HG02763 (cell line): ENCODE measurements around the gene ANGPTL8.

Source experiments
- ATAC-seq: cut with Tn5 transposase; IDR thresholded peaks from one replicate; pipeline ENCODE4 v1.9.1; 2021; ENCODE audit warnings: mild to moderate bottlenecking, moderate library complexity; ENCODE audit not compliant: unreplicated experiment

The ANGPTL8 gene

DNA sequence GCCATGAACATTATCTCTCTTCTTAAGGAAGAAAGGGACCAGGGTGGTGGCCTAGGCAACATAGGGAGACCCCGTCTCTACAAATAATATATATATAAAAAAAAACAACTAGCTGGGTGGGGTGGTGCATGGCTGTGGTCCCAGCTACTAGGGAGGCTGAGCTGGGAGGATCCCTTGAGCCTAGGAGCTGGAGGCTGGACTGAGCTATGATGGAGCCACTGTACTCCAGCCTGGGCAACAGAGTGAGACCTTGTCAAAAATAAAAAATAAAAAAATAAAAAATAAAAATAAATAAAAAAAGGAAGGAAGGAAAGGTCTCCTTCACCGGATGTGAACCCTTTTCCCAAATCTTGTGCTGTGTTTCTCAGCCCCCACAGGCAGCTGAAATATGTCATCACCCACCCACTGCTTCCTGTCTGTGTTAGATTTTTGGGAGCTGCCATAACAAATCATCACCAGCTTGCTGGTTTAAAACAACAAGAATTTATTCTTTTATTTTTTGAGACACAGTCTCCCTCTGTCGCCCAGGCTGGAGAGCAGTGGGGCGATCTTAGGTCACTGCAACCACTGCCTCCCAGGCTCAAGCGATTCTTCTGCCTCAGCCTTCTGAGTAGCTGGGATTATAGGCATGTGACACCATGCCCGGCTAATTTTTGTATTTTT, 47.0 kb downstream of the ANGPTL8 start:
- ATAC-seq, result no peak

DNA sequence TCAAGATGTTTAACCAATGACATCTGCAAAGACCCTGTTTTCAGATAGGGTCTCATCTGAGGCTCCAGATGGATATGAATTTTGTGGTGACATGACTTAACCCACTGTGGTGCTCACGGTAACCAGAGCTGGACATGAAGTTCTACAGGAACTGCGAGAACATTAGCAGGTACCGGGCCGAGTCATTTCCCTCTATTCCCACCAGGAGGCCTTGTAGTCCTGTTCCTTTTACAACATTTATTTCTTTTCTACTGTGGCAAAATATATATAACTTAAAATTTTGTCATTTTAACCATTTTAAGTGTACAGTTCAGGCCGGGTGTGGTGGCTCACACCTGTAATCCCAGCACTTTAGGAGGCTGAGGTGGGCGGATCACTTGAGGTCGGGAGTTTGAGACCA, 48.9 kb downstream of the ANGPTL8 start:
- ATAC-seq, result no peak

DNA sequence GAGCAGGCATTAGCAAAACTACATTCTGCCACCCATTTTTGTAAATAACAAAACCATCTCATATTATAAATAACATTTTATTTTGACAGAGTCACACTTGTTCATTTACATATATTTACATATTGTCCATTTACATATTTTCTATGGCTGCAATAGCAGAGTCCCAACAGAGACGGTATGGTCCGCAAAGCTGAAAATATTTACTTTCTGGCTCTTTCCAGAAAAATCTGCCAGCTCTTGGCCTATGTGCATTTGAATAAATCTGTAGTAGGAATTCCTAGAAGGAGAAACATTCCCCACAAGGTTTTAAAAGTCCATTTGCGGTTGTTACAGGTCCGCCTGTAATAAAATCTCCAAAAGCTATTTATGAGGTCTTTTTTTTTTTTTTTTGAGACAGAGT, 50.8 kb downstream of the ANGPTL8 start:
- ATAC-seq, result no peak

DNA sequence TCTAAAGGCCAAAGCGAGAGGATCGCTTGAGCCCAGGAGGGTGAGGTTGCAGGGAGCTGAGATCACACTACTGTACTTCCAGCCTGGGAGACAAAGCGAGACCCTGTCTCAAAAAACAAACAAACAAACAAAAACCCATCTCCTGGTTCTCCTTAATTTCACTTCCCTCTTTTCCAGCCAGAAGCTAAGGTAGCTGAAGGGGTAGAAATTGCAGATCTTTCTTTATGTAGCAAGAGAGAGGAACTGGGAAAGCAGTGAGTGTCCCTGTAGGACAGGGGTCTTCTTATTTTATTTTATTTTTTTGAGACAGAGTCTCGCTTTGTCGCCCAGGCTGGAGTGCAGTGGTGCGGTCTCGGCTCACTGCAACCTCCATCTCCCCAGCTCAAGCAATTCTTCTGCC, 52.0 kb downstream of the ANGPTL8 start:
- no peak for ATAC-seq
